ENCODE results near the gene PACRG. TPM values are rescaled to one million over a fixed set of nuclear protein-coding genes. Genes with fewer than 3 reads are reported as not detected.
"Not testable (repeated sequence)": the region's sequence is repeated elsewhere in the genome, so short reads cannot be mapped to it uniquely, and the experiment has no call there.

The PACRG gene
- total RNA-seq, 1 donor from 2014 or later = 2.4 TPM

GRCh38 chr6:162973980-162974379 lies 246.2 kb downstream of the PACRG start:
- Mint-ChIP-seq H3K4me1 (ENCODE audit: low read depth) (no peaks in the 10 kb centered on the region), H3K9me3 (ENCODE audit: low read depth) (no peaks in the 10 kb centered on the region), H3K36me3 (ENCODE audit: insufficient read depth) (no peaks in the 10 kb centered on the region), H3K27me3 (no peaks in the 10 kb centered on the region), H3K4me3 (ENCODE audit: low read depth) (no peak overlapping the region), H3K27ac (no peak overlapping the region)
- TF ChIP-seq, protein P1, sequence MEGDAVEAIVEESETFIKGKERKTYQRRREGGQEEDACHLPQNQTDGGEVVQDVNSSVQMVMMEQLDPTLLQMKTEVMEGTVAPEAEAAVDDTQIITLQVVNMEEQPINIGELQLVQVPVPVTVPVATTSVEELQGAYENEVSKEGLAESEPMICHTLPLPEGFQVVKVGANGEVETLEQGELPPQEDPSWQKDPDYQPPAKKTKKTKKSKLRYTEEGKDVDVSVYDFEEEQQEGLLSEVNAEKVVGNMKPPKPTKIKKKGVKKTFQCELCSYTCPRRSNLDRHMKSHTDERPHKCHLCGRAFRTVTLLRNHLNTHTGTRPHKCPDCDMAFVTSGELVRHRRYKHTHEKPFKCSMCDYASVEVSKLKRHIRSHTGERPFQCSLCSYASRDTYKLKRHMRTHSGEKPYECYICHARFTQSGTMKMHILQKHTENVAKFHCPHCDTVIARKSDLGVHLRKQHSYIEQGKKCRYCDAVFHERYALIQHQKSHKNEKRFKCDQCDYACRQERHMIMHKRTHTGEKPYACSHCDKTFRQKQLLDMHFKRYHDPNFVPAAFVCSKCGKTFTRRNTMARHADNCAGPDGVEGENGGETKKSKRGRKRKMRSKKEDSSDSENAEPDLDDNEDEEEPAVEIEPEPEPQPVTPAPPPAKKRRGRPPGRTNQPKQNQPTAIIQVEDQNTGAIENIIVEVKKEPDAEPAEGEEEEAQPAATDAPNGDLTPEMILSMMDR (IDR thresholded peaks at IDR 0.05; ENCODE audit: unreplicated experiment) = no peak
- no peak for DNase-seq (ENCODE audit: low spot score, unreplicated experiment)

GRCh38 chr6:162974685-162975084 lies 246.9 kb downstream of the PACRG start:
- DNase-seq (ENCODE audit: low spot score, unreplicated experiment) = no peak
- Mint-ChIP-seq H3K36me3 (ENCODE audit: insufficient read depth) (no peaks in the 10 kb centered on the region), H3K27me3 (no peaks in the 10 kb centered on the region), H3K4me1 (ENCODE audit: low read depth) (no peaks in the 10 kb centered on the region), H3K4me3 (ENCODE audit: low read depth) (no peak overlapping the region), H3K9me3 (ENCODE audit: low read depth) (no peaks in the 10 kb centered on the region), H3K27ac (no peak overlapping the region)
- TF ChIP-seq, protein P1 (IDR thresholded peaks at IDR 0.05; ENCODE audit: unreplicated experiment) = no peak

DNA sequence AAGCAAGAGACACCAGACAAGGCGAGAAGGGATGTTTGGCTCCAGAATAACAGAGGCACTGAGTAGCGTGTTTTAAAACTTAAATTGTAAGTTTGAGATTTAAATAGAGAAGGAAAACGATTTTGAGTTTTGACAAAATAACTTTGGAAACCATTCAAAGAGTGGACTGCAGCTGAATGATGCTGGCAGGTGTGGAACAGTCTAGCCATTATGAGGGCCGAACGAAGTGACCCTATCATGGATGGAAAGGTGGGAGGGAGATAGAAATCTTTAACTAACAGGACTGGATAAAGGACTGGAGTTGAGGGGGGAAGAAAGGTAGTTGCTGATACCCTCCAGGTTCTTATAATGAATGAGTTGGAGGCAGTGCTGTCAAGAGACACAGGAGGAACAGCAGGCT lies 248.4 kb downstream of the PACRG start:
- Mint-ChIP-seq H3K36me3 (ENCODE audit: insufficient read depth) (no peaks in the 10 kb centered on the region), H3K9me3 (ENCODE audit: low read depth) (no peaks in the 10 kb centered on the region), H3K4me3 (ENCODE audit: low read depth) (no peak overlapping the region), H3K27ac (no peak overlapping the region), H3K4me1 (ENCODE audit: low read depth) (no peaks in the 10 kb centered on the region), H3K27me3 (no peaks in the 10 kb centered on the region)
- TF ChIP-seq, protein P1 (IDR thresholded peaks at IDR 0.05; ENCODE audit: unreplicated experiment) = no peak
- no peak for DNase-seq (ENCODE audit: low spot score, unreplicated experiment)

GRCh38 chr6:162983234-162983633 lies 255.5 kb downstream of the PACRG start:
- H3K4me1 Mint-ChIP-seq (ENCODE audit: low read depth); H3K27me3 Mint-ChIP-seq; H3K36me3 Mint-ChIP-seq (ENCODE audit: insufficient read depth); H3K27ac Mint-ChIP-seq; H3K4me3 Mint-ChIP-seq (ENCODE audit: low read depth); DNase-seq (ENCODE audit: low spot score, unreplicated experiment): not testable (repeated sequence)
- peaks cover 39% of the 10 kb centered on the region for H3K9me3 Mint-ChIP-seq (ENCODE audit: low read depth)

DNA sequence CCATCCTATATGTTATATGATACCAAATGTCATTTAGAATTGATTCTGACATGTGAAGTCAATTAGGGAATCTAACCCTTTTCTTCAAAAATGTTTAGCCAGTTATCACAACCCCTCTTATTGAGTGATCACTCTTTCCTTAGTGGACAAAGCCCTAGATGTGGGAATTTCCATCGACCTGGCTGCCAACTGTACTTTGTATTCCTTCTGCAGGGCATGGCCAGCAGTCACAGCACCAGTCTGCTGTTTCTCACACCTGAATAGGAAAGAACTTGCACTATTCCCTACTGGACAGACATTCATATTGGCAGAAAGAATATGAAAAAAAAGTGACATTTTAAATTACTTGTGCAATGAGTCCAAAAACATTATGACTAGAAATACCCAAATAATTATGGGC lies 271.0 kb downstream of the PACRG start:
- Mint-ChIP-seq H3K4me3 (ENCODE audit: low read depth) (no peak overlapping the region), H3K27me3 (no peaks in the 10 kb centered on the region), H3K9me3 (ENCODE audit: low read depth) (peaks cover 5% of the 10 kb centered on the region), H3K27ac (no peak overlapping the region), H3K36me3 (ENCODE audit: insufficient read depth) (no peaks in the 10 kb centered on the region), H3K4me1 (ENCODE audit: low read depth) (no peaks in the 10 kb centered on the region)
- no peak for DNase-seq (ENCODE audit: low spot score, unreplicated experiment)
- TF ChIP-seq, protein P1 (IDR thresholded peaks at IDR 0.05; ENCODE audit: unreplicated experiment) = no peak

GRCh38 chr6:162999575-163000285 lies 272.0 kb downstream of the PACRG start:
- no peak for DNase-seq (ENCODE audit: low spot score, unreplicated experiment)
- peaks cover 8% of the 10 kb centered on the region for H3K9me3 Mint-ChIP-seq (ENCODE audit: low read depth)
- H3K36me3 Mint-ChIP-seq (ENCODE audit: insufficient read depth) = no peaks in the 10 kb centered on the region
- H3K4me3 Mint-ChIP-seq (ENCODE audit: low read depth) = no peak overlapping the region
- no peaks in the 10 kb centered on the region for H3K4me1 Mint-ChIP-seq (ENCODE audit: low read depth)
- H3K27me3 Mint-ChIP-seq = no peaks in the 10 kb centered on the region
- H3K27ac Mint-ChIP-seq = no peak overlapping the region
- TF ChIP-seq, protein P1 (IDR thresholded peaks at IDR 0.05; ENCODE audit: unreplicated experiment) = no peak

Measured in progenitor cell of endocrine pancreas (in vitro differentiated cells).